Daoy (cell line): Measurements from ENCODE around the gene CFAP161. TPM values are rescaled to one million over a fixed set of nuclear protein-coding genes. Genes with fewer than 3 reads are reported as not detected.

Experiments
- DNase-seq: peaks from one replicate; pipeline ENCODE4 v3.0.0-alpha.2; 2015; ENCODE audit warnings: low read depth
- total RNA-seq: library from RNA; depleted of rRNA; stranded (reverse); fragments of >200 nt; shearing (Covaris generic); gene quantifications from 2 replicates; pipeline ENCODE4 v1.2.3, GENCODE V29; 2014; rRNA removed

CFAP161 gene
- 0.69 TPM in 1 of 2 replicates, not detected in the other for total RNA-seq

- peak; percentile 79 for DNase-seq
These were observed at the start of gene CFAP161 for GRCh38 chr15:81133782-81134461. CFAP161 (plus strand) TSS chr15:81134270; CDS start chr15:81134330, 60 bp downstream.

- no peak for DNase-seq
These were observed 49.4 kb upstream of the CFAP161 start for GRCh38 chr15:81084716-81085115.

GRCh38 chr15:81085213-81085612, 48.9 kb upstream of the CFAP161 start:
- no peak for DNase-seq

GRCh38 chr15:81085898-81086297, 48.2 kb upstream of the CFAP161 start:
- DNase-seq = no peak

- DNase-seq = no peak
These were observed 47.0 kb upstream of the CFAP161 start for GRCh38 chr15:81087066-81087465.

GRCh38 chr15:81087694-81088093, 46.4 kb upstream of the CFAP161 start:
- DNase-seq = no peak

- no peak for DNase-seq
These were observed 45.5 kb upstream of the CFAP161 start for GRCh38 chr15:81088470-81089013.

GRCh38 chr15:81091889-81092558, 42.0 kb upstream of the CFAP161 start:
- DNase-seq = peak; percentile 90

GRCh38 chr15:81092559-81092902, 41.5 kb upstream of the CFAP161 start:
- DNase-seq = no peak

- DNase-seq = no peak
These were observed 40.1 kb upstream of the CFAP161 start for GRCh38 chr15:81093961-81094360.

GRCh38 chr15:81095690-81096365, 38.2 kb upstream of the CFAP161 start:
- DNase-seq = no peak

GRCh38 chr15:81096398-81096797, 37.7 kb upstream of the CFAP161 start:
- no peak for DNase-seq

GRCh38 chr15:81097116-81097889, 36.8 kb upstream of the CFAP161 start:
- DNase-seq = no peak

- DNase-seq = peak; percentile 15
These were observed 36.2 kb upstream of the CFAP161 start for GRCh38 chr15:81097890-81098280.

GRCh38 chr15:81098349-81098748, 35.7 kb upstream of the CFAP161 start:
- no peak for DNase-seq

GRCh38 chr15:81098861-81099651, 35.0 kb upstream of the CFAP161 start:
- peak; percentile 14 for DNase-seq

- no peak for DNase-seq
These were observed 31.9 kb upstream of the CFAP161 start for GRCh38 chr15:81101894-81102815.

- DNase-seq = no peak
These were observed 30.2 kb upstream of the CFAP161 start for GRCh38 chr15:81103857-81104256.

- no peak for DNase-seq
These were observed 28.5 kb upstream of the CFAP161 start for GRCh38 chr15:81105545-81105944.

- DNase-seq = peak; percentile 62
These were observed 27.5 kb upstream of the CFAP161 start for GRCh38 chr15:81106560-81106959.
